K562 (cell line): ENCODE results near the gene ZSWIM8. TPM values are rescaled to one million over a fixed set of nuclear protein-coding genes. Genes with fewer than 3 reads are reported as not detected.

ENCODE experiments used
- FOXJ2 ChIP-seq: fragments of 200-800 bp; sonication (Bioruptor generic); IDR thresholded peaks from 2 replicates; pipeline ENCODE4 v1.6.1; 2016; ENCODE audit warnings: missing genetic modification characterization, missing compliant biosample characterization
- KLF13 ChIP-seq: fragments of 450-650 bp; IDR thresholded peaks from 2 replicates; pipeline ENCODE4 v1.6.1; 2016; ENCODE audit warnings: missing genetic modification characterization, low read depth, mild to moderate bottlenecking, missing compliant biosample characterization, moderate library complexity, borderline replicate concordance
- MBD2 ChIP-seq: sonication (generic); IDR thresholded peaks from 2 replicates; pipeline ENCODE4 v1.6.1; 2016; ENCODE audit warnings: low read depth, borderline replicate concordance
- NCOA2 ChIP-seq, 2 experiments: fragments of 450-650 bp; IDR thresholded peaks; 2 replicates each; pipeline ENCODE4 v1.6.1; 2018; ENCODE audit warnings: mild to moderate bottlenecking in 2 of 2, moderate library complexity in 1 of 2; ENCODE audit not compliant: partially characterized antibody in 2 of 2
- POLR2H ChIP-seq: IDR thresholded peaks from 2 replicates; pipeline ENCODE4 v1.6.1; 2016; ENCODE audit warnings: missing genetic modification characterization, low read depth, mild to moderate bottlenecking, control low read depth, missing compliant biosample characterization, moderate library complexity
- RB1 ChIP-seq: fragments of 450-650 bp; IDR thresholded peaks from 2 replicates; pipeline ENCODE4 v1.6.1; 2017; ENCODE audit warnings: low read depth, mild to moderate bottlenecking
- TFAM ChIP-seq: fragments of 250-450 bp; sonication (Bioruptor Pico); conservative IDR thresholded peaks from 2 replicates; pipeline ENCODE4 v1.5.0; 2021; ENCODE audit warnings: mild to moderate bottlenecking, moderate library complexity
- ZNF699 ChIP-seq: fragments of 250-450 bp; sonication (Bioruptor Pico); IDR thresholded peaks from 2 replicates; pipeline ENCODE4 v1.8.0; 2021; ENCODE audit warnings: mild to moderate bottlenecking, moderate library complexity; ENCODE audit not compliant: insufficient replicate concordance
- polyA plus RNA-seq, 8 experiments: library from polyadenylated mRNA; depleted of rRNA in 4 of 8; stranded (reverse) in 5 of 8; unstranded in 3 of 8; fragments of >200 nt; fragmentation: Nextera tagmentation in 2 of 8; fragmentation: Illumina TruSeq in 1 of 8; extraction: Ambion mirVana in 2 of 8; extraction: Trizol in 1 of 8; gene quantifications; 2 replicates each; pipeline versions ENCODE4 v1.2.1 to v1.2.3, GENCODE V29; 2011 to 2014; ENCODE audit warnings: inconsistent platforms in 1 of 8, missing spikeins in 1 of 8
- total RNA-seq, 7 experiments: library from RNA; depleted of rRNA in 6 of 7; stranded (reverse); fragments of >200 nt in 6 of 7; fragmentation: Illumina TruSeq in 2 of 7; extraction: Trizol in 2 of 7; gene quantifications; 2 replicates each; pipeline versions ENCODE4 v1.2.1 to v1.2.3, GENCODE V29; 2011 to 2021; ENCODE audit warnings: low replicate concordance in 1 of 7
- TF ChIP-seq, protein P1 (sequence below): fragments of 450-650 bp; formaldehyde crosslinking; IDR thresholded peaks from 2 replicates; pipeline ENCODE4 v1.4.0; 2020; ENCODE audit warnings: mild to moderate bottlenecking, moderate library complexity
- TF ChIP-seq, protein P2 (sequence below): sonication (generic); formaldehyde crosslinking; IDR thresholded peaks from 2 replicates; pipeline ENCODE4 v1.8.0; 2022; ENCODE audit warnings: mild to moderate bottlenecking, missing genetic modification reagents
- TF ChIP-seq, protein P3 (sequence below), 2 experiments: IDR thresholded peaks in 1 of 2; conservative IDR thresholded peaks in 1 of 2; 2 replicates each; pipeline ENCODE4 v1.6.1; 2016; ENCODE audit warnings: low read depth in 2 of 2, mild to moderate bottlenecking in 1 of 2, missing compliant biosample characterization in 1 of 2, missing genetic modification characterization in 1 of 2, moderate library complexity in 1 of 2
- TF ChIP-seq, protein P4 (sequence below), 2 experiments: fragments of 450-650 bp; conservative IDR thresholded peaks; 2 replicates each; pipeline ENCODE4 v1.6.1; 2017; ENCODE audit warnings: mild to moderate bottlenecking in 2 of 2, moderate library complexity in 2 of 2

The ZSWIM8 gene
- total and polyA plus RNA-seq, 9 of the 15 experiments (the other 6 are each of a cell fraction or from before 2014, with no cell fraction given) = 5.6 to 47.8 (median 26.7) TPM

DNA sequence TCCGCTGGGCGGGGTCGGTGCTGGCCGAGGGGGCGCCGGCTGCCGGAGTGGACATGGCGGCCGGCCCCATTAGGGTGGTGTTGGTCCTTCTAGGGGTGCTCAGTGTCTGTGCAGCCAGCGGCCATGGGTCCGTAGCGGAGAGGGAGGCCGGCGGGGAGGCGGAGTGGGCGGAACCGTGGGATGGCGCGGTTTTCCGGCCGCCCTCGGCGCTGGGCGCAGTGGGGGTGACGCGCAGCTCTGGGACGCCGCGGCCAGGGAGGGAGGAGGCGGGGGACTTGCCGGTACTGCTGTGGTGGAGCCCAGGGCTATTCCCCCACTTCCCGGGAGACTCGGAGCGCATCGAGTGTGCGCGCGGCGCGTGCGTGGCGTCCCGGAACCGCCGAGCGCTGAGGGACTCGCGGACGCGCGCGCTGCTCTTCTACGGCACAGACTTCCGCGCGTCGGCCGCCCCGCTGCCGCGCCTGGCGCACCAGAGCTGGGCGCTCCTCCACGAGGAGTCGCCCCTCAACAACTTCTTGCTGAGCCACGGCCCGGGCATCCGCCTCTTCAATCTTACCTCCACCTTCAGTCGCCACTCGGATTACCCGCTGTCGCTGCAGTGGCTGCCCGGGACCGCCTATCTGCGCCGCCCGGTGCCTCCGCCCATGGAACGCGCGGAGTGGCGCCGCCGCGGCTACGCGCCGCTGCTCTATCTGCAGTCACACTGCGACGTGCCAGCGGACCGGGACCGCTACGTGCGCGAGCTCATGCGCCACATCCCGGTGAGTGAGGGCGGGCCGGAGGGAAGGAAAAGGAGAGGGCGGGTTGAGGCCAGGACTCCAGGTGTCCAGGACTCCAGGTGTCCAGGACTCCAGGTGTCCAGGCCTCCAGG, 12.9 kb upstream of the ZSWIM8 start (continued):
- TF ChIP-seq, protein P1, sequence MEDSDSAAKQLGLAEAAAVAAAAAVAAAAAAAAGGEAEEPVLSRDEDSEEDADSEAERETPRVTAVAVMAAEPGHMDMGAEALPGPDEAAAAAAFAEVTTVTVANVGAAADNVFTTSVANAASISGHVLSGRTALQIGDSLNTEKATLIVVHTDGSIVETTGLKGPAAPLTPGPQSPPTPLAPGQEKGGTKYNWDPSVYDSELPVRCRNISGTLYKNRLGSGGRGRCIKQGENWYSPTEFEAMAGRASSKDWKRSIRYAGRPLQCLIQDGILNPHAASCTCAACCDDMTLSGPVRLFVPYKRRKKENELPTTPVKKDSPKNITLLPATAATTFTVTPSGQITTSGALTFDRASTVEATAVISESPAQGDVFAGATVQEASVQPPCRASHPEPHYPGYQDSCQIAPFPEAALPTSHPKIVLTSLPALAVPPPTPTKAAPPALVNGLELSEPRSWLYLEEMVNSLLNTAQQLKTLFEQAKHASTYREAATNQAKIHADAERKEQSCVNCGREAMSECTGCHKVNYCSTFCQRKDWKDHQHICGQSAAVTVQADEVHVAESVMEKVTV = peak; percentile 12; the same call in 1 of the 2 replicates
- TF ChIP-seq ZNF699 (CRISPR knock-in tag) (no peak), NCOA2 (IDR thresholded peaks at IDR 0.05; ENCODE audit: partially characterized antibody in 2 of 2) (no peak), POLR2H (peak; percentile 81), TFAM (CRISPR knock-in tag) (no peak), FOXJ2 (tag) (peak; percentile 9; the same call in 1 of the 2 replicates), MBD2 (peak; percentile 53; the same call in 1 of the 2 replicates), KLF13 (tag) (peak; percentile 91; the same call in 1 of the 2 replicates), RB1 (peak; percentile 87)
- TF ChIP-seq, protein P2, sequence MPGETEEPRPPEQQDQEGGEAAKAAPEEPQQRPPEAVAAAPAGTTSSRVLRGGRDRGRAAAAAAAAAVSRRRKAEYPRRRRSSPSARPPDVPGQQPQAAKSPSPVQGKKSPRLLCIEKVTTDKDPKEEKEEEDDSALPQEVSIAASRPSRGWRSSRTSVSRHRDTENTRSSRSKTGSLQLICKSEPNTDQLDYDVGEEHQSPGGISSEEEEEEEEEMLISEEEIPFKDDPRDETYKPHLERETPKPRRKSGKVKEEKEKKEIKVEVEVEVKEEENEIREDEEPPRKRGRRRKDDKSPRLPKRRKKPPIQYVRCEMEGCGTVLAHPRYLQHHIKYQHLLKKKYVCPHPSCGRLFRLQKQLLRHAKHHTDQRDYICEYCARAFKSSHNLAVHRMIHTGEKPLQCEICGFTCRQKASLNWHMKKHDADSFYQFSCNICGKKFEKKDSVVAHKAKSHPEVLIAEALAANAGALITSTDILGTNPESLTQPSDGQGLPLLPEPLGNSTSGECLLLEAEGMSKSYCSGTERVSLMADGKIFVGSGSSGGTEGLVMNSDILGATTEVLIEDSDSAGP (CRISPR knock-in tag) = peak; percentile 50; the same call in 1 of the 2 replicates
- TF ChIP-seq, protein P3, sequence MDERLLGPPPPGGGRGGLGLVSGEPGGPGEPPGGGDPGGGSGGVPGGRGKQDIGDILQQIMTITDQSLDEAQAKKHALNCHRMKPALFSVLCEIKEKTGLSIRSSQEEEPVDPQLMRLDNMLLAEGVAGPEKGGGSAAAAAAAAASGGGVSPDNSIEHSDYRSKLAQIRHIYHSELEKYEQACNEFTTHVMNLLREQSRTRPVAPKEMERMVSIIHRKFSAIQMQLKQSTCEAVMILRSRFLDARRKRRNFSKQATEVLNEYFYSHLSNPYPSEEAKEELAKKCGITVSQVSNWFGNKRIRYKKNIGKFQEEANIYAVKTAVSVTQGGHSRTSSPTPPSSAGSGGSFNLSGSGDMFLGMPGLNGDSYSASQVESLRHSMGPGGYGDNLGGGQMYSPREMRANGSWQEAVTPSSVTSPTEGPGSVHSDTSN (CRISPR knock-in tag; IDR thresholded peaks at IDR 0.05; ENCODE audit: low read depth) = no peak
- TF ChIP-seq, protein P3 (tag; conservative IDR thresholded peaks at IDR 0.05; ENCODE audit: low read depth) = no peak
- TF ChIP-seq, protein P4, sequence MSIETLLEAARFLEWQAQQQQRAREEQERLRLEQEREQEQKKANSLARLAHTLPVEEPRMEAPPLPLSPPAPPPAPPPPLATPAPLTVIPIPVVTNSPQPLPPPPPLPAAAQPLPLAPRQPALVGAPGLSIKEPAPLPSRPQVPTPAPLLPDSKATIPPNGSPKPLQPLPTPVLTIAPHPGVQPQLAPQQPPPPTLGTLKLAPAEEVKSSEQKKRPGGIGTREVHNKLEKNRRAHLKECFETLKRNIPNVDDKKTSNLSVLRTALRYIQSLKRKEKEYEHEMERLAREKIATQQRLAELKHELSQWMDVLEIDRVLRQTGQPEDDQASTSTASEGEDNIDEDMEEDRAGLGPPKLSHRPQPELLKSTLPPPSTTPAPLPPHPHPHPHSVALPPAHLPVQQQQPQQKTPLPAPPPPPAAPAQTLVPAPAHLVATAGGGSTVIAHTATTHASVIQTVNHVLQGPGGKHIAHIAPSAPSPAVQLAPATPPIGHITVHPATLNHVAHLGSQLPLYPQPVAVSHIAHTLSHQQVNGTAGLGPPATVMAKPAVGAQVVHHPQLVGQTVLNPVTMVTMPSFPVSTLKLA (conservative IDR thresholded peaks at IDR 0.05) = peak; percentile 77 to 92
